Measurements from ENCODE around the gene OR9Q1.
A peak's percentile ranks its signal among the peaks of the same experiment; 100 is the strongest.

OR9Q1 gene

DNA sequence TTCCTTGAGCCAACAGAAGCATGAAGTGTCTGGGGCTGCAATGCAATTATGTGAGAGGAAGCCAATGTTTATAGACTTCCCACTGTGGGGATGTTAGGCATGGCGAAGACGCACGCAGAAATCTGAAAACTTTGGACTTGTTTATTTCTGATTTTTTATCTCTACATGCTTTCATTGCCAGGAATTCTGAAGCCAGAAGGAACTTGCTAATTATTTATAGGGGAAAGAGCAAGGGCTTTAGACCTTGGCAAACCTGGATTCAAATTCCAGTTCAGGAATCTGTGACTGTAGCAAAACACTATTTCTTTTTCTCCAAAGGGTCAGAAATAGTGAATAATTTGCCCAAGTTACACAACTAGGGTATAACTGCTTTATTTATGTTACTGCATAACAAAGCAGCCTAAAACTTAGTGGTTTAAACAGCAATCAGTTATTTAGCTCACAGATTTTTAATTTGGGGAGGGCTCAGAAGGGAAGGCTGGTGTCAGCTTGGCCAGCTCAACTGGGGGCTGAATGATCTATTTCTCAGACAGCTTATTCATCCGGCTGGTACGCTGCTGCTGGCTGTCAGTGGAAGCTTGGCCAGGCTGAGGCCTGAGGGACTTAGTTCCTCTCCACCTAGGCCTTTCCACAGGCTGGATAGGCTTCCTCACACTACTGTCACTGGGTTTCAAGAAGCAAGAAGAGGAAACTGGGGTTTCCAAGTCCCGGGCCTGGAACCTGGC is 5.2 kb downstream of the OR9Q1 start:
- no peak for DNase-seq (ENCODE audit: low read depth)
- H3K4me3 ChIP-seq (ENCODE audit: low read depth, low read length): no peak overlapping the region

DNA sequence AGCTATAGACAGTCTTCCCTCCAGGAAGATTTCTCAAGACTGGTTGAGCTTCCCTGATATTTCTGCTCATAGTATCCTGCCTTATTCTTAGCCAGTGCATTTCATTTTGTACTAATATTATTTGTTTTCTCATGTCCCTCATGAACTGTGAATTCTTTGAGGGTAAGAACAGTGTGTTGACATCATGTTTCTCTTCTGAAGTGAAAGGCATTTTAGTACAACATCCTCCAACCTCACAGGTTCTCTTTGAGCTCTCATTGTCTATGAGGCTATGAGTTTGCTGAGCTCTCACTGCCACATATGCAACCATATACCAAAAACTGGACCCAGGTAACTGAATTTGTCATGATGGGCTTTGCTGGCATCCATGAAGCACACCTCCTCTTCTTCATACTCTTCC is 7.0 kb downstream of the OR9Q1 start, which contains the start of gene OR6Q1:
OR6Q1 (plus strand) TSS at position 301 of the 400 bp plus-strand sequence; CDS start at position 301, 0 bp downstream.
- no peak within 1 kb of the TSS for H3K4me3 ChIP-seq (ENCODE audit: low read depth, low read length)
- no peak for DNase-seq (ENCODE audit: low read depth)

DNA sequence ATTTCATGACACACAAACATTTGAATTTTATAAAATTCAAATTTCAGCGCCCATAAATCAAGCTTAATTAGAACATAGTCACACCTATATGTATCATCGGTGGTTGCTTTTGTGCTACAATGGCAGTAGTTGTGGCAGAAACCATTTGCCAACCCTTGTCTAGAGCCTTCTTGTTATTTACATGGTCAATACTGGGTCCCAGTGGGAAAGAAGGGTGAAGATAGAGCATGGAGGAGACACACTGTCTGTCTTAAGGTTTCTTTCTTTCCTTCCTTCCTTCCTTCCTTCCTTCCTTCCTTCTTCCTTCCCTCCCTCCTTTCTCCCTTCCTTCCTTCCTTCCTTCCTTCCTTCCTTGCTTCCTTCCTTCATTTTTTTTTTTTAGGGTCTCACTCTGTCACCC is 10.8 kb downstream of the OR9Q1 start:
- DNase-seq (ENCODE audit: low read depth): no peak

DNA sequence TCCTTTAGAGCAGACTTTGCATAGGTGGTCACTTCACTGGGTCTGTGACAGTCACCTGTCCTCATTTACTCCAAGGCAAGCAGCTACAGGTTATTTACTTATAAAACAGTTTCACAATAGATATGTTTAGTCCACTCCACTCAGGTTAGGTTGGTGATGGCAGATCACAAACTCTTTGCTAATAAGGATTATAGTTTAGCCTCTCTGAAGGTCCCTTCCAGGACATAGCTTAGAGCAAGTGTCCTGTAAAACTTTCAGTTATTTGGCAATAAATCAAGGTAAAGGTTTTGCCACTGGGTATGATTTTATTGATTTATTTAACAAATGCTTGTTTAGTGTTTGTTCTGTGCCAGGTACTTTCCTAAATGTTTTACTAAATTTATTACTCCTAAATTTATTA is 15.9 kb downstream of the OR9Q1 start:
- no peak for DNase-seq (ENCODE audit: low read depth)
- H3K4me3 ChIP-seq (ENCODE audit: low read depth, low read length): no peak overlapping the region

More for the DNA sequence above, 10.8 kb downstream of the OR9Q1 start:
- H3K4me3 ChIP-seq (ENCODE audit: low read depth, low read length): no peak overlapping the region

DNA sequence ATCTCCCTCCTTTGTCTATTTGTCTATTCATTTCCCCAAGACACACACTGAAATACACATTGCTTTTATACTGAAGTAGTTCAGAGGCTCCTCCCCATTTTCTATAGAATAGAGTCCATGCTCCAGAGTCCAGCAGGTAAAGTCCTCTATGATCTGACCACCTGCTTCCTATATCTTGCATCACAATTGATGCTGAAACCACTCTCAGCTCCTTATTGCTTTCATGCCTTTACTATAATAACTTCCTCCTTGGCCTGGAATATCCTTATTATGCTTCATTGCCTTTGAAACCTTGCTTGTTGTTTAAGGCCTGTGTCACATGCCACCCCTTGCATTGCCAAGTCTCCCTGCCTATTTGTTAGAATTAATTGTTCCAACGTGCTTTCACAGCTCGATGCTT is 19.7 kb downstream of the OR9Q1 start:
- H3K4me3 ChIP-seq (ENCODE audit: low read depth, low read length): no peak overlapping the region
- DNase-seq (ENCODE audit: low read depth): no peak

DNA sequence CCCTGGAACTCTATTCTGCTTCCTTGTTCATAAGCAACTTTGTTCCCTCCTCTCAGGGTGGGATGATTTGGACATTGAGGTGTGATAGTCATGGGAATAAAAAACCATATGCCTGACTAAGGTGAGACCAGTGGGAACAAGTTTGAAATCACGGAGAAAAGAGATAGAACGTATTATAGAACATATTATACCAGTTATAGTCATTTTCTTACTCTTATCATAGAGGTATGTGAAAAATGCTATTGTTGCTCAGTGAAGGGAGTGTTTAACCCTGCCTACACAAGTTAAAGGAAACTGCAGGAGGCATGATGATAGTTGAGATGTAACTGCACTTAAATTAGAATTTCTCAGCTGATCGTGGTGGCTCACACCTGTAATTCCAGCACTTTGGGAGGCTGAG is 22.6 kb downstream of the OR9Q1 start:
- DNase-seq (ENCODE audit: low read depth): no peak
- no peak overlapping the region for H3K4me3 ChIP-seq (ENCODE audit: low read depth, low read length)

DNA sequence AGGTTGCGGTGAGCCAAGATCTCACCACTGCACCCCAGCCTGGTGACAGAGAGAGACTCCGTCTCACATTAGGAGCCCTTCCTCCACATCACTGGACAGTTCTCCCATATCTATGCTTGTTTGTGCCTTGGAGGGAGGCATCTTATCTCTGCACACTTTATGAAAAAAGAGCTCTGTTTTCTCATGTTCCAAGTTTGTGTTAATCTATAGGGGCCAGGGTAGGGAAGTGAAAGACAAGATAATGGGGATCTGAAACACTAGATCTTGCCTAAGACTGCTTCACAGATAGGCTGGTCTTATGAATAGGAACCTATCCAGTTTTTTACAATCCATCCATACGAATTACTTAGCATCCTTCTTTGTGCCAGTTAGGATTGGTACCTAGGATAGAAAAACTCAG is 24.1 kb downstream of the OR9Q1 start:
- no peak for DNase-seq (ENCODE audit: low read depth)
- H3K4me3 ChIP-seq (ENCODE audit: low read depth, low read length): no peak overlapping the region

DNA sequence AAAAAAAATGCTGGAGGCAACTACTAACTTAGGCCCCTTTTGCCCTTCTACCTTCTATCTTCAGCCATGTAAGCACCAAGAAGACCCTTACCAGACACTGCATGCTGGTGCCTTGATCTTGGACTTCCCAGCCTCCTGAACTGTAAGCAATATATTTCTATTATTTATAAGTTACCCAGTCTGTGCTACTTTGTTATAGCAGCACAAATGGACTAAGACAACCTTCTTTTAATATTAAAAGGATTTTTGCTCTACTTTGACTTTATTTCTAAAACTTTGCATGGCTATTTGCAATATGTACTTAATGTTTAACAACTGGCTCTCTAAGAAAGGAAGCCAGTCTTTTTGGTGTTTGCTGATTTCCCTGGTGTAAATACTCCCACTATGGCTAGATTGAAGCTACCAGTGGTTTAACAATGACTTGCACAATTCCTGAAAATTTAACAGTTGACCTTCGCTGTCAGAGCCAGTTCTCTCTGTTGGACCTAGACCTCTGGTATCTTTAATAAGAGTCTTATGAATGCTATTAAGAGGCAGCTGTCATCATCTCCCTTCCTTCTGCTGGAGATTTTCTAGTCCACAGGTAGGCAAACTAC is 32.2 kb downstream of the OR9Q1 start:
- DNase-seq (ENCODE audit: low read depth): no peak
- H3K4me3 ChIP-seq (ENCODE audit: low read depth, low read length): no peak overlapping the region

DNA sequence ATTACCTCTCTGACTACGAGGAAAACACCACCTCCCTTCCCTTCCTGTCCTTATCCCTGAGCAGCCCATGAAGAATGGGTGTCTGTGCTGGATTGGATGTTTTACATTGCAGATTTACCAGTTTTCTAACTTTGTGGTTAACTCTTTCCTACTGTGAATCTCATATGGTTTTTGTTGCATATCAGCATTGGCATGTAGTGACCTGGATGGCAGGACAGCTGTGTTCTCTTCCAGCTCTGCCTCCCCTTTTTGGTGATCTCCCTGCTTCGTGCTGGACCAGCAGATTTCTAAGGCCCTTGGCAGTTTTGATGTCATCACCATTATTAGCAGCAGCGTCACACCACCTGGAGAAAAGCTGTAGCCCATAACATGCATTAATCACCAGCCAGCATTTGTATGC is 33.8 kb downstream of the OR9Q1 start:
- peak; percentile 15 for DNase-seq (ENCODE audit: low read depth)
- H3K4me3 ChIP-seq (ENCODE audit: low read depth, low read length): no peak overlapping the region

DNA sequence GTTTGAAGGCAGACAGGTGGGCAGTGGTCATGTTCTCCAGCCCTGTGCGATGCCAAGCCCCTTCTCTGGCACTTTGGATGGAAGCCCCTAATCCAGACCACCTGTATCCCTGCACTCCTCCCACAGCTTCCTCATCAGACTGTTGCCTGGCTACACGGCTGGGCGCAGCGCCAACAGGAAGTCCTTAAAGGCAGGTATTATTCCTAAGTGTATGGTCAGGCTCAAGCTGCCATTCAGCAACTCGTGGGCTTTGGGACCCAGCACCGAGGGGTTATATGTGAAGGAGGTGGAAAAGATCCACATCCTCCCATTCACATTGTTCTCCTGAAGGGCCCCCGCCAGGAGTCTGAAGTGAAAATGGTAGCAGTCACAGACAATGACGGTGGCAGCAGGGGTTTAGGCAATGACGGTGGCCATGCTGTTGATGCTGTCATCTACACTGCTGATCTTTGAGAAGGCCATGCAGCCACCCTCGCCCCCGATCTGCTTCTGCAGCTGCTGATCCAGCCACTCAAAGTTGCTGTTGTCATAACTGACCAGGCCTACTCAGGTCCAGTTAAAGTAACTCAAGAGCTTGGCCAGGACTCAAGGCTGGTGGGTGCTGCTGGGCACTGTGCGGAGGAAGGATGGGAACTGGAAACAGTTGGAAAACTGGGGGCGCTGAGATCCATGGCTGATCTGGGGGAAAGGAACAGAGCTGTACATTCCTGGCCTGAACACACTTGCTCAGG is 34.8 kb downstream of the OR9Q1 start:
- DNase-seq (ENCODE audit: low read depth): no peak
- no peak overlapping the region for H3K4me3 ChIP-seq (ENCODE audit: low read depth, low read length)

DNA sequence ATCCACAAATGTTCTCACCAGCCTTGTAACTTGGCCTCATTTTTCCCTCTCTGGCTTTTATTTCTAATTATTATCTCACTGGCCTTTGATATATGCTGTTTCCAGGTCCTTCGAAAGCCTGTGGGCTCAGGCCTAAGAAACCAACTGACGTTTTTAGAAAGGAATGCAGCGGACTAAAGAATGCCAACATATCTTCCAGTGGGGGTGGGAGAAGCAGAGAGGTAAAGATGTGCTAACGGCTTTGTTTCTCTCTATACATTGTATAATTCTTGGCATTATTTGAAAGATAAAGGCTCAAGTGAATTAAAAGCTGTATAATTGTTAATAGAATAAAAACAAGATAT is 35.3 kb downstream of the OR9Q1 start:
- DNase-seq (ENCODE audit: low read depth): peak; percentile 49

DNA sequence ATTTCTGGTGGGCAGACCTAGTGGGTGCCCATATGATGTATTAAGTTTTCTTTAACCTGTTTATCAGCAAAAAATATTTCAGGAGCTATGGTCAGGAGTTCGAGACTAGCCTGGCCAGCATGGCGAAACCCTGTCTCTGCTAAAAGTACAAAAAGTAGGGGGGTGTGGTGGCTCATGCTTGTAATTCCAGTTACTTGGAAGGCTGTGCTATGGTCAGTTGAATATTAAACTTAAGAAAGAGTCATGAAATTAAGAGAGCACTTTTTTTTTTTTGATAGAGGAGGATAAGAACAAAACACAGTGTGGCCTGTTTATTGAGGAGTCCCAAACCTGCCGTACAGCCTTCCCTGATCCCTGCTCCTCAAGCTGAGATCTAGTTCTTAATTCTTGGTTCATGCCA is 36.9 kb downstream of the OR9Q1 start:
- no peak for DNase-seq (ENCODE audit: low read depth)
- H3K4me3 ChIP-seq (ENCODE audit: low read depth, low read length): no peak overlapping the region

More for the DNA sequence above, 35.3 kb downstream of the OR9Q1 start:
- H3K4me3 ChIP-seq (ENCODE audit: low read depth, low read length): no peak overlapping the region

DNA sequence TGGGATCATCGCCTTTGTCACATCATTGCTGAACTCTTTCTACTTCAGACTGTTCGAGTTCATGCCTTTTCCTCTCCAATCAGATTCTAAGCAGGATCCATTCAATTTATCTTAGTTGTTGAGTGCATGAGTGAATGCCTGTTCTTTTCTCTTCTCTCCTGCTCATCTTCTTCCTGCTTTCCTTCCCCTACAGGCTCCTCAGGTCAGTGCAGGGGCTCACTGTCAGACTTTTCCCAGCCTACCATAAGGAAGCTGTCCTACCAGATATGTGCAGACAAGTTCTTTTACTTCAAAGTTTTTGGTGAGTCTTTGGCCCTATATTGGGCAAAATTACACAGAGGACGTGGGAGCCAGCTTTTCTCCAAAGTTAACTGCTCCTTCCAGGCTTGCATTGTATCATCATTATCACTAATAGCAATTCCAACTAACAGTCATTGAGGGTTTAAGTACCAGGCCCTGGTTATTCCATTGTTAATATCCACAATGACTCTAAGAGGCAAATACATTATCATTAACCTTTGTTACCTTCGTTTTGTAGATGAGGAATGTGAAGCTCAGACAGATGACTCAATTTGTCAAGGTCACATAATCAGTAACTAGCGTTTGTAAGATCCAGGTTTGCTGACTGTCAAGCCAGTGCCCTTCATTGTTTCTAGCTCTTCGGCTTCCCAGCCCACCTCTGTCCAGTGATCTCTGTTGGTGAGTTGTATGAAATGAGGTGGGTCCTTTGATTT is 37.4 kb downstream of the OR9Q1 start:
- no peak for DNase-seq (ENCODE audit: low read depth)
- H3K4me3 ChIP-seq (ENCODE audit: low read depth, low read length): no peak overlapping the region

DNA sequence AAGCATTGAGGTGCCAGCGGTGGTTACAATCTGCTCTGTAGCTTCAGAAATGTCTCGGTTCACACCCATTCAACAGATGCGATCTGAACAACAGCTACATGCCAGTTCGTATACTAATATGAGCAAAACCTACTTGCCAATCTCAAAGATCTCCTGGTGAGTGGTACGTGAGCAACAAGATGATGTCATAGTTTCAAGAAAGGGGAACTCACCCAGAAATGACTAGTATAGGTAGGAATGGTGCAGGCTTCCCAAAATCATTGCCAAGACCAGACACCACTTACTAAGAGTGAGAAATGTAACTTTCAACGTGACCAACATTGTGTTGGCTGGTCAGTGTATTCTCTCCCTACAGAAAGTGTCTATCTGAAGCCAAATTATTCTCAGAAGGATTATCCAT is 38.1 kb downstream of the OR9Q1 start:
- DNase-seq (ENCODE audit: low read depth): peak; percentile 21
- no peak overlapping the region for H3K4me3 ChIP-seq (ENCODE audit: low read depth, low read length)

DNA sequence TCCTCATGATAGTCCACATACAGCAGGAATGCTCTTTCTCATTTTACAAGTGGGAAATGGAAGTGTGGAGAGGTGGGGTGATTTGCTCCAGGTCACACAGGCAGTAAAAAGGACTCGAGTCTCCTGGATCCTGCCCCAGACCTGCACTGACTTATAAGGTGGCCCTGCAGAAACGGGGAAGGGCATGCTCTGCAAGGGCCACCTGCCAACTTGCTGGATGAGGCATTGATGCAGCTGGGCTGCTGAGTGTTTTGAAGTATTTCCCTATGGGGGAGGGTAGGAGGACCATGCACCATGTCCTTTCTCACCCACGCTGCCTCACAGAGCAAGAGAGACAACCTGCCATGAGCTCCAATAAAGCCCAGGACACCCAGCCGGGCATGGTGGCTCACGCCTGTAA is 44.0 kb downstream of the OR9Q1 start:
- no peak for DNase-seq (ENCODE audit: low read depth)
- H3K4me3 ChIP-seq (ENCODE audit: low read depth, low read length): no peak overlapping the region

DNA sequence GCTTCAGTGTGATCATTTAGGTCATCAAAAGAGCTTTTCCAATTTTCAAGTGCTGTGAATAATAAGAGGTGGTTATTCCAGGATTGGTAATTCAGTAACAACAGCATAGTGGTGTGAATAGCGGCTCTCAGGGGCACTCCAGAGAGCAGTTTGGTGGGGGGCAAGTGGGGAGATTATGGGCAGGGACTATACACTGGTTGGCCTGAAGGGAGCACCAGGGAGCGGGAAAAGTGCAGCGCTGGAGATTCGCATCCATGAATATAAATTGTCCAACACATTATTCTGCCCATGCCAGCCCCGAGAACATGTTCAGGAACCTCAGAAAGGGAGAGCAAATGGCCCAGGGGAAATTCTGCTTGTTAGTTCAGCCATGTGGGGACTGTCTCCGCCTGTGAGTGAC is 45.0 kb downstream of the OR9Q1 start:
- no peak for DNase-seq (ENCODE audit: low read depth)
- H3K4me3 ChIP-seq (ENCODE audit: low read depth, low read length): no peak overlapping the region

DNA sequence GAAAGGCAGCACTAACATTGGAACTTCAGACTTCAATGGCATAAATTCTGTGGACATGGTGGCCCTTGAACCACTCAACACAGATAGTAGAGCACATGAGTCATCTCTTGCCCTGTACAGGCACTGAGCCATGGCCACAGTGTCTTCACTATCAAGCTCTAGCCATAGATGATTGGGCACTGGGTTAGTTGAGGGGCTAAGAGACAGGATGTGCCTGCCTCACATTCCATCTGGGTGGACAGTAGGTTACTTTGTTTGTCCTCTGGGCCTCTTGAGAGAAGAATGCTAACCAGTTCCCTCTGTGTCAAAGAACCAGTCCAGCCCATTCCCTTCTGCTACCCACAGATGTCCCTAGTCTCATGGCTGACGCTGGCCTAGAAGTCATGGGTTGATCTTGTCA is 46.9 kb downstream of the OR9Q1 start:
- DNase-seq (ENCODE audit: low read depth): no peak
- H3K4me3 ChIP-seq (ENCODE audit: low read depth, low read length): no peak overlapping the region

DNA sequence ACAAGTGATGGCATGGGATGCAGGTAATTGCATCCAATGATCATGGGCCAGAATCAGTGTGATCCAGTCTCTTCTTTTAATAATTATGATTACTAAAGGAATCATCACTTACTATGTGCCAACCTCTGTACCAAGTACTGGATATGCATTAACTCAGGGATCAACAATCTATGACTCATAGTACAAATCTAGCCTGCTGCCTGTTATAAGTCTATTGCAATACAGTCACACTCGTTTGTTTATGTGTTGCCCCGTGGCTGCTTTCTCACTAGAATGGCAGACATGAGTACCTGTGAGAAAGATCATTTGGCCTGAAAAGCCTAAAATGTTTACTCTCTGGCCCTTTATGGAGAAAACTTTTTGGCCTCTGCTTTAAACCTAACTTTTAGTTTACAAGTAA is 52.1 kb downstream of the OR9Q1 start:
- H3K4me3 ChIP-seq (ENCODE audit: low read depth, low read length): no peak overlapping the region
- no peak for DNase-seq (ENCODE audit: low read depth)

DNA sequence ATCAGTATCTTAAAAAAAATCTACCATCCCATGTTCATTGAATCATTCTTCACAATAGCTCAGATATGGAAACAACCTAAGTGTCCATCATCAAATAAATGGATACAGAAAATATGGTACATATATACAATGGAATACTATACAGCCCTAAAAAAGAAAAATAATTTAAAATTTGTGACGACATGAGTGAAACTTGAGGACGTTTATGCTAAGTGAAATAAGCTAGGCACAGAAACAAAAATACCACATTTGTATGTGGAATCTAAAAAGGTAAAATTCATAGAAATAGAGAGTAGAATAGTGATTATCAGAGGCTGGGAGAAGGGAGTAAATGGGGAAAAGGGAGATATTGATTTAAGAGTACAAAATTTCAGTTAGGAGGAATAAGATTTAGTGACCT is 62.8 kb downstream of the OR9Q1 start:
- no peak for DNase-seq (ENCODE audit: low read depth)
- H3K4me3 ChIP-seq (ENCODE audit: low read depth, low read length): no peak overlapping the region

DNA sequence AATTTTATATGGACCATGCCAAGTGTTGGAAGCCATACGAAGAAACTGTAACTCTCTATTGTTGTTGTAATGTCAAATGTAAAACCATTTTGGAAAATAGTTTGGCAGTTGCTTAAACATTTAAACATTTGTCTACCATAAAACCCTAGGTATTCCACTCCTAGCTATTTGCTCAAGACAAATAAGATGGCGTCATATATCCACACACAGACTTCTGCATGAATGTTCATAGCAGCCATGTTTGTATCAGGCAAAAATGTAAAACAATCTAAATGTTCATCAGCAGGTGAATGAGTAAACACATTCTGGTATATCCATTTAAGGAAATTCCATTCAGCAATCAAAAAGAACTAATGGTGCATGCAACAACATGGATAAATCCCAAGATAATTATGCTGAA is 73.8 kb downstream of the OR9Q1 start:
- DNase-seq (ENCODE audit: low read depth): no peak
- H3K4me3 ChIP-seq (ENCODE audit: low read depth, low read length): no peak overlapping the region
